Measurements from ENCODE around the gene ARHGAP24.

The ARHGAP24 gene

DNA sequence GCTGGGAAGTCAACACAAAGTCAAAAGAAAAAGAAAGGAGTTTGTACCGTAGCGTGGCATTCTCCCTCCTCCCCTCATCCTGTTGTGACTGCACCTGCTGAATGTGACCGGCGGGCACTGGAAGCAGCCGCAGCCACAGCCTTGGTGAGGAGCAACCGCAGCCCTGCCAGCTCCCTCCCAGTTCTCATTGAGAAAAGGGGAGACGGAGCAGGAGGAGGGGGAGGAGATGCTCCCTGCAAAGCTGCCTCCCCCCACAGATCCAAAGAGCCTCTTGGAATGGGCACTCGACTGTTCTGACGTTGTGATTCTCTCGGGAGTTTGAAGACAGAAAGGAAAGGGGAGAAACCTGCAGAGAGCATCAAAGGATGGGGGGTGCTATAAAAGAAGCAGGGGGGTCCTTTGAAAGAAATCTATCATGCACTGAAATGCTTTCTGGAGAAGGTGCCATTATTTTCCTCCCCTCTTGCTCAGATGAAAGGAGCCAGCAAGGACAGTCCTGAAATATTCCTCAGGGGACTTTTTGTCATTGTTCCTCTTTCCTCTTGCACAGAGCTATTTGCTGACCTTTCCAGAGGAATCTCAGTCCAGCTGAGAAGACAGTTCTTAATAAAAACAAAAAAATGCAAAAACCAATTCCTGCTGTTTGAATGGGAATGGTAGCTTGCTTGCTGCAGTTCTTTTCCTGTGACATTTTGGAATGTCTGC, 455.2 kb downstream of the ARHGAP24 start:
- no peaks in the 10 kb centered on the region for H3K9me3 ChIP-seq (ENCODE audit: control insufficient read depth in 2 of 2, low read length in 2 of 2)

DNA sequence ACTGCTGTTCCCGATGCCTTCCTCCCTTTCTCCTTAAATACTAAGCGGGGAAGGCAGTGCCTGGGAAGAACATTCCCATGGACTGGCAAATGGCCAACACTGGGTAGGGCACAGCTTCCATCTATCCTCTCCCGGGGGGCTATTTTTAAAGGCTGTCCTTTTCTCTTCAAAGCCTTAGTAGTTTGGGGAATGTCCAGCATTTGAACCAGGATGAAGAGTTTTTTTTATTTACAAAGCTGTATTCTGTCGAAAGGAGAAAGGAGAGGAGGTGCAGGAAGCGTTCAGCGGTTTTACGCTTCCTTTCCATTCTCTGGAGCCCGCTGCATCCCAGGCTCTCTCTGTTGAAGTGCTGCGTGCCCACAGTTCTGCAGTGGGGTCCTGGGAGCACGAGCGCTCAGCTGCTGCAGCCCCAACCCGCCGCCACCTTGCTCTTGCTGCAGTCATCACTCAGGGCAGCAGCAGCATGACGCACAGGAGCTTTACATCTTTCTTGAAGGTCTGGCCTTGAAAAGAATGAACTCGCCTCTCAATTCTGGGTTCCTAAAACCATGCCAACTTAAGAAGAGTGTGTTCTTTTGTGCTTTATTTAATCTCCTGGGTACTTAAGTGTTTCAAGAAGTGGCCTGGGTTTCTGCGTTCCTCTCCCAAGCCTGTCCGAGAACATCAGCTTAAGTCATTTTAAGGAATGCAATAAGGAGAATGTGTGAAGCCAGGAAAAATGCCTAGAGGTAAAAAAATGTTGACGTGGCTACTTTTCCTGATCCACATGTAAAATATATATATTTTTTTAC, 457.7 kb downstream of the ARHGAP24 start:
- no peak overlapping the region for H3K9ac ChIP-seq (ENCODE audit: low read depth in 1 of 2, low read length in 2 of 2)
- no peaks in the 10 kb centered on the region for H3K9me3 ChIP-seq (ENCODE audit: control insufficient read depth in 2 of 2, low read length in 2 of 2)
- peaks cover 6 to 19% of the 10 kb centered on the region in 2 donors for H3K4me1 ChIP-seq (ENCODE audit: control insufficient read depth in 2 of 2, insufficient read depth in 2 of 2, low read length in 2 of 2)
- H3K36me3 ChIP-seq (ENCODE audit: control insufficient read depth in 2 of 2, insufficient read depth in 2 of 2, low read length in 2 of 2): no peaks in the 10 kb centered on the region
- H3K4me3 ChIP-seq (ENCODE audit: low read length in 2 of 2): no peak overlapping the region
- no peak overlapping the region for H3K27ac ChIP-seq (ENCODE audit: low read depth in 2 of 2, low read length in 2 of 2)
- no peaks in the 10 kb centered on the region for H3K27me3 ChIP-seq (ENCODE audit: control insufficient read depth in 2 of 2, insufficient read depth in 2 of 2, low read length in 2 of 2)

More for the DNA sequence above, 455.2 kb downstream of the ARHGAP24 start:
- Histone ChIP-seq H3K36me3 (ENCODE audit: control insufficient read depth in 2 of 2, insufficient read depth in 2 of 2, low read length in 2 of 2) (no peaks in the 10 kb centered on the region), H3K4me1 (ENCODE audit: control insufficient read depth in 2 of 2, insufficient read depth in 2 of 2, low read length in 2 of 2) (peaks cover 6 to 17% of the 10 kb centered on the region in 2 donors), H3K27ac (ENCODE audit: low read depth in 2 of 2, low read length in 2 of 2) (peak overlapping the region; percentile 25 to 66), H3K9ac (ENCODE audit: low read depth in 1 of 2, low read length in 2 of 2) (peak overlapping the region in 1 of 2 donors; percentile 61), H3K4me3 (ENCODE audit: low read length in 2 of 2) (peak overlapping the region; percentile 55 to 61), H3K27me3 (ENCODE audit: control insufficient read depth in 2 of 2, insufficient read depth in 2 of 2, low read length in 2 of 2) (no peaks in the 10 kb centered on the region)

GRCh38 chr4:85933291-85933640, 458.3 kb downstream of the ARHGAP24 start:
- Histone ChIP-seq H3K4me1 (ENCODE audit: control insufficient read depth in 2 of 2, insufficient read depth in 2 of 2, low read length in 2 of 2) (peaks cover 8 to 24% of the 10 kb centered on the region in 2 donors), H3K9ac (ENCODE audit: low read depth in 1 of 2, low read length in 2 of 2) (no peak overlapping the region), H3K27ac (ENCODE audit: low read depth in 2 of 2, low read length in 2 of 2) (no peak overlapping the region), H3K27me3 (ENCODE audit: control insufficient read depth in 2 of 2, insufficient read depth in 2 of 2, low read length in 2 of 2) (no peaks in the 10 kb centered on the region), H3K4me3 (ENCODE audit: low read length in 2 of 2) (no peak overlapping the region), H3K9me3 (ENCODE audit: control insufficient read depth in 2 of 2, low read length in 2 of 2) (no peaks in the 10 kb centered on the region), H3K36me3 (ENCODE audit: control insufficient read depth in 2 of 2, insufficient read depth in 2 of 2, low read length in 2 of 2) (no peaks in the 10 kb centered on the region)

DNA sequence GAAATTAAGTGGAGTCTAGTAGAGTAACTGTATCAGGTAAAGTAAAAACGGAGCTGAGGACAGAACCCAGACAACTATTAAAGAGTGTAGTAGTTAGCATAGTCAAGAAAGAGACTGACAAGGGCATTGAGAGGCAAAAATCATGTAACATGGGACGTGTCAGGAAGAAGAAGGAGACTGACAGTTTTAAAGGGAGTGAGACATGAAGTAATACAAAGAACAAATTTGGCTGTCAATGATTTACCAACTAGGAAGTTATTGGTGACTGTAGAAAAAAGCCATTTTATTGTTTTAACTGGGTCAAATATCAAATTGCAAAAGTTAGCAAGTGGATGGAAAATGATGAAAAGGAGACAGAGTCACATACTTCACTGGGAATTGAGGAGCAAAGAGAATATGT, 462.6 kb downstream of the ARHGAP24 start:
- no peaks in the 10 kb centered on the region for H3K9me3 ChIP-seq (ENCODE audit: control insufficient read depth in 2 of 2, low read length in 2 of 2)

DNA sequence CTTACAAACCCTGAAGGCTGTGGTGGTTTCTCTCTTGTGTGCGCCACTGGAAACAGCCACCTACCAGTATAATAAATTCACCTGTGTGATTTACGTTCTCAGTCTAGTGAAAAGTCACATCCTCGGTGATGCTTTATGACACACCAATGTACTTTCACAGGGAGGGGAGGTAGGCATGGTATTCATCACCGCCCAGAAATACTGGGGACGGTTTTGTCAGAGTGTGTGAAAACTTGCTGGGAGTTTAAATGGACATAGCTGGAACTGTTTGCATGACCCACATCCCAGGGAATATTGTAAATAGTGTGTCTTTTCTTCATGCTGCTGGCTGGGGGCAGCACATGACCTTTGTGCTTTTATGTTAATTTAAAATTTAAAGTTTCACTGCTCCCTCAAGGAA, 463.1 kb downstream of the ARHGAP24 start:
- H3K4me1 ChIP-seq (ENCODE audit: control insufficient read depth in 2 of 2, insufficient read depth in 2 of 2, low read length in 2 of 2): peaks cover 2 to 8% of the 10 kb centered on the region in 2 donors
- no peaks in the 10 kb centered on the region for H3K36me3 ChIP-seq (ENCODE audit: control insufficient read depth in 2 of 2, insufficient read depth in 2 of 2, low read length in 2 of 2)
- H3K9ac ChIP-seq (ENCODE audit: low read depth in 1 of 2, low read length in 2 of 2): no peak overlapping the region
- no peaks in the 10 kb centered on the region for H3K9me3 ChIP-seq (ENCODE audit: control insufficient read depth in 2 of 2, low read length in 2 of 2)
- H3K4me3 ChIP-seq (ENCODE audit: low read length in 2 of 2): no peak overlapping the region
- peak overlapping the region; percentile 12 to 43 for H3K27ac ChIP-seq (ENCODE audit: low read depth in 2 of 2, low read length in 2 of 2)
- no peaks in the 10 kb centered on the region for H3K27me3 ChIP-seq (ENCODE audit: control insufficient read depth in 2 of 2, insufficient read depth in 2 of 2, low read length in 2 of 2)

More for the DNA sequence above, 462.6 kb downstream of the ARHGAP24 start:
- Histone ChIP-seq H3K4me3 (ENCODE audit: low read length in 2 of 2) (no peak overlapping the region), H3K9ac (ENCODE audit: low read depth in 1 of 2, low read length in 2 of 2) (no peak overlapping the region), H3K36me3 (ENCODE audit: control insufficient read depth in 2 of 2, insufficient read depth in 2 of 2, low read length in 2 of 2) (no peaks in the 10 kb centered on the region), H3K27me3 (ENCODE audit: control insufficient read depth in 2 of 2, insufficient read depth in 2 of 2, low read length in 2 of 2) (no peaks in the 10 kb centered on the region), H3K4me1 (ENCODE audit: control insufficient read depth in 2 of 2, insufficient read depth in 2 of 2, low read length in 2 of 2) (peaks cover 2 to 8% of the 10 kb centered on the region in 2 donors), H3K27ac (ENCODE audit: low read depth in 2 of 2, low read length in 2 of 2) (peak overlapping the region; percentile 12 to 43)

- Histone ChIP-seq H3K27ac (ENCODE audit: low read depth in 2 of 2, low read length in 2 of 2) (no peak overlapping the region), H3K36me3 (ENCODE audit: control insufficient read depth in 2 of 2, insufficient read depth in 2 of 2, low read length in 2 of 2) (no peaks in the 10 kb centered on the region), H3K4me1 (ENCODE audit: control insufficient read depth in 2 of 2, insufficient read depth in 2 of 2, low read length in 2 of 2) (peaks cover 2 to 8% of the 10 kb centered on the region in 2 donors), H3K4me3 (ENCODE audit: low read length in 2 of 2) (no peak overlapping the region), H3K9ac (ENCODE audit: low read depth in 1 of 2, low read length in 2 of 2) (no peak overlapping the region), H3K27me3 (ENCODE audit: control insufficient read depth in 2 of 2, insufficient read depth in 2 of 2, low read length in 2 of 2) (no peaks in the 10 kb centered on the region), H3K9me3 (ENCODE audit: control insufficient read depth in 2 of 2, low read length in 2 of 2) (no peaks in the 10 kb centered on the region)
These were observed 464.0 kb downstream of the ARHGAP24 start for GRCh38 chr4:85938902-85939301.

GRCh38 chr4:85939595-85939994, 464.6 kb downstream of the ARHGAP24 start:
- Histone ChIP-seq H3K27ac (ENCODE audit: low read depth in 2 of 2, low read length in 2 of 2) (no peak overlapping the region), H3K4me1 (ENCODE audit: control insufficient read depth in 2 of 2, insufficient read depth in 2 of 2, low read length in 2 of 2) (peaks cover 2 to 8% of the 10 kb centered on the region in 2 donors), H3K4me3 (ENCODE audit: low read length in 2 of 2) (no peak overlapping the region), H3K27me3 (ENCODE audit: control insufficient read depth in 2 of 2, insufficient read depth in 2 of 2, low read length in 2 of 2) (no peaks in the 10 kb centered on the region), H3K9me3 (ENCODE audit: control insufficient read depth in 2 of 2, low read length in 2 of 2) (no peaks in the 10 kb centered on the region), H3K36me3 (ENCODE audit: control insufficient read depth in 2 of 2, insufficient read depth in 2 of 2, low read length in 2 of 2) (no peaks in the 10 kb centered on the region), H3K9ac (ENCODE audit: low read depth in 1 of 2, low read length in 2 of 2) (no peak overlapping the region)

GRCh38 chr4:85940151-85940550, 465.2 kb downstream of the ARHGAP24 start:
- Histone ChIP-seq H3K9me3 (ENCODE audit: control insufficient read depth in 2 of 2, low read length in 2 of 2) (no peaks in the 10 kb centered on the region), H3K27me3 (ENCODE audit: control insufficient read depth in 2 of 2, insufficient read depth in 2 of 2, low read length in 2 of 2) (no peaks in the 10 kb centered on the region), H3K4me1 (ENCODE audit: control insufficient read depth in 2 of 2, insufficient read depth in 2 of 2, low read length in 2 of 2) (peaks cover 2 to 8% of the 10 kb centered on the region in 2 donors), H3K27ac (ENCODE audit: low read depth in 2 of 2, low read length in 2 of 2) (no peak overlapping the region), H3K36me3 (ENCODE audit: control insufficient read depth in 2 of 2, insufficient read depth in 2 of 2, low read length in 2 of 2) (no peaks in the 10 kb centered on the region), H3K9ac (ENCODE audit: low read depth in 1 of 2, low read length in 2 of 2) (no peak overlapping the region), H3K4me3 (ENCODE audit: low read length in 2 of 2) (no peak overlapping the region)

DNA sequence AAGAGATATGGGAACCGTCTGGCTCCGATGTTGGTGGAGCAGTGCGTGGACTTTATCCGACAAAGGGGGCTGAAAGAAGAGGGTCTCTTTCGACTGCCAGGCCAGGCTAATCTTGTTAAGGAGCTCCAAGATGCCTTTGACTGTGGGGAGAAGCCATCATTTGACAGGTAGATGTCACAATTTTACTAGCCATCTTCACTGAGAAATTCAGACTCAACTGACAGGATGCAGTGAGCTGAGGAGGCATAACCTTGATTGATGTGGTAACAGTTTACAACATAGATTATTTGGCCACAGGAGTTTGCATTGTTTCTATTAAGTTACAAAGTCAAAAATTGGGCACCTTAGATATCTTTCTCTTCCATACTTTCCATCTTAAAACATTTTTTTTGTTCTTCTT, 467.2 kb downstream of the ARHGAP24 start:
- Histone ChIP-seq H3K27me3 (ENCODE audit: control insufficient read depth in 2 of 2, insufficient read depth in 2 of 2, low read length in 2 of 2) (no peaks in the 10 kb centered on the region), H3K4me1 (ENCODE audit: control insufficient read depth in 2 of 2, insufficient read depth in 2 of 2, low read length in 2 of 2) (peaks cover 2 to 8% of the 10 kb centered on the region in 2 donors), H3K27ac (ENCODE audit: low read depth in 2 of 2, low read length in 2 of 2) (no peak overlapping the region), H3K4me3 (ENCODE audit: low read length in 2 of 2) (no peak overlapping the region), H3K9ac (ENCODE audit: low read depth in 1 of 2, low read length in 2 of 2) (no peak overlapping the region), H3K36me3 (ENCODE audit: control insufficient read depth in 2 of 2, insufficient read depth in 2 of 2, low read length in 2 of 2) (no peaks in the 10 kb centered on the region), H3K9me3 (ENCODE audit: control insufficient read depth in 2 of 2, low read length in 2 of 2) (no peaks in the 10 kb centered on the region)

- H3K27ac ChIP-seq (ENCODE audit: low read depth in 2 of 2, low read length in 2 of 2): no peak overlapping the region
- H3K27me3 ChIP-seq (ENCODE audit: control insufficient read depth in 2 of 2, insufficient read depth in 2 of 2, low read length in 2 of 2): no peaks in the 10 kb centered on the region
- no peak overlapping the region for H3K4me3 ChIP-seq (ENCODE audit: low read length in 2 of 2)
- no peak overlapping the region for H3K9ac ChIP-seq (ENCODE audit: low read depth in 1 of 2, low read length in 2 of 2)
- no peaks in the 10 kb centered on the region for H3K4me1 ChIP-seq (ENCODE audit: control insufficient read depth in 2 of 2, insufficient read depth in 2 of 2, low read length in 2 of 2)
- H3K36me3 ChIP-seq (ENCODE audit: control insufficient read depth in 2 of 2, insufficient read depth in 2 of 2, low read length in 2 of 2): no peaks in the 10 kb centered on the region
- H3K9me3 ChIP-seq (ENCODE audit: control insufficient read depth in 2 of 2, low read length in 2 of 2): no peaks in the 10 kb centered on the region
These were observed 471.9 kb downstream of the ARHGAP24 start for GRCh38 chr4:85946821-85947220.

Measured in mucosa of rectum (tissue), 2 donors.